NB4 (cell line): Measurements from ENCODE around the gene TMEM95.

Experiments
- MYC ChIP-seq: IDR thresholded peaks from 2 replicates; pipeline ENCODE4 v1.6.1; 2011; ENCODE audit warnings: low read depth, low read length
- POLR2A ChIP-seq: IDR thresholded peaks from 2 replicates; pipeline ENCODE4 v1.6.1; 2011; ENCODE audit warnings: mild to moderate bottlenecking; ENCODE audit not compliant: insufficient read length; ENCODE audit errors: extremely low read depth
- TF ChIP-seq, protein P1 (sequence below): IDR thresholded peaks from one replicate; pipeline ENCODE4 v1.5.1; 2012; ENCODE audit warnings: low read depth, low read length
- TF ChIP-seq, protein P2 (sequence below): IDR thresholded peaks from 2 replicates; pipeline ENCODE4 v1.6.1; 2011; ENCODE audit warnings: low read depth, low read length

DNA sequence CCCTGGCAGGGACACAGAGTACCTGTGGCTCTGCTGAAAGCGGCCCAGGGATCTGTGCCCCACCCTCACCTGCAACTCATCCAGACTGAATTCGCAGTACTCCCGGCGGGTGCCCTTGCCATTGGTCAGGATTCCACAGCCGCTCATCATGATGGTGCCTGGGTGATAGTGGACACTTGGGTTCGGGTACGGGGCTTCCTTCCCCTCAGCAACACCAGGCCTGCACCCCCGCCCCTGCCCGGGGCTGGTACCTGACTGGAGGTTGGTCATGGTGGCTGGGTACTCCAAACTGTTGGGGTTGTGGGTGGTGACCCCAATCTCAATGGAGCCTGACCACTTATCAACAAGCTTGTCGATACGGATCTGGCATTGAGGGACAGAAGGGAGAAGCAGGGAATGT lies 28.8 kb upstream of the TMEM95 start:
- TF ChIP-seq, protein P1, sequence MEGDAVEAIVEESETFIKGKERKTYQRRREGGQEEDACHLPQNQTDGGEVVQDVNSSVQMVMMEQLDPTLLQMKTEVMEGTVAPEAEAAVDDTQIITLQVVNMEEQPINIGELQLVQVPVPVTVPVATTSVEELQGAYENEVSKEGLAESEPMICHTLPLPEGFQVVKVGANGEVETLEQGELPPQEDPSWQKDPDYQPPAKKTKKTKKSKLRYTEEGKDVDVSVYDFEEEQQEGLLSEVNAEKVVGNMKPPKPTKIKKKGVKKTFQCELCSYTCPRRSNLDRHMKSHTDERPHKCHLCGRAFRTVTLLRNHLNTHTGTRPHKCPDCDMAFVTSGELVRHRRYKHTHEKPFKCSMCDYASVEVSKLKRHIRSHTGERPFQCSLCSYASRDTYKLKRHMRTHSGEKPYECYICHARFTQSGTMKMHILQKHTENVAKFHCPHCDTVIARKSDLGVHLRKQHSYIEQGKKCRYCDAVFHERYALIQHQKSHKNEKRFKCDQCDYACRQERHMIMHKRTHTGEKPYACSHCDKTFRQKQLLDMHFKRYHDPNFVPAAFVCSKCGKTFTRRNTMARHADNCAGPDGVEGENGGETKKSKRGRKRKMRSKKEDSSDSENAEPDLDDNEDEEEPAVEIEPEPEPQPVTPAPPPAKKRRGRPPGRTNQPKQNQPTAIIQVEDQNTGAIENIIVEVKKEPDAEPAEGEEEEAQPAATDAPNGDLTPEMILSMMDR = no peak
- TF ChIP-seq POLR2A = no peak
- TF ChIP-seq MYC = no peak
- TF ChIP-seq, protein P2, sequence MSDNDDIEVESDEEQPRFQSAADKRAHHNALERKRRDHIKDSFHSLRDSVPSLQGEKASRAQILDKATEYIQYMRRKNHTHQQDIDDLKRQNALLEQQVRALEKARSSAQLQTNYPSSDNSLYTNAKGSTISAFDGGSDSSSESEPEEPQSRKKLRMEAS = no peak
